GM12878 (cell line): ENCODE results near the gene FNDC3A. TPM values are rescaled to one million over a fixed set of nuclear protein-coding genes. Genes with fewer than 3 reads are reported as not detected.

Experiments used
- ATAC-seq: fragments of 200-7000 bp; cut with Tn5 transposase; 3 replicates; pipeline ENCODE4 v1.9.1; 2020; ENCODE audit warnings: mild to moderate bottlenecking, moderate library complexity
- BruUV-seq: library from RNA; stranded (reverse); fragments of 400-500 nt; replicated peaks from 2 replicates; lab custom pipeline; 2021; lab: Mats Ljungman, UMichigan
- CTCF ChIA-PET: fragments of 300-600 bp; sonication (Branson Sonifier 250); formaldehyde crosslinking; extraction: SDS; loops from one replicate; lab custom pipeline; 2021; ENCODE audit warnings: inconsistent platforms; lab: Yijun Ruan, JAX
- POLR2A ChIA-PET: fragments of 350-600 bp; formaldehyde crosslinking; extraction: SDS; loops from one replicate; lab custom pipeline; 2021; ENCODE audit warnings: inconsistent platforms; lab: Charles Lee
- RAD21 ChIA-PET: fragments of 300-600 bp; sonication (Branson Sonifier 250); formaldehyde crosslinking; loops from one replicate; lab custom pipeline; 2023; ENCODE audit warnings: antibody characterized with exemption; ENCODE audit not compliant: unreplicated experiment; lab: Charles Lee
- SMC1A ChIA-PET: fragments of 300-600 bp; sonication (Branson Sonifier 250); formaldehyde crosslinking; loops from one replicate; lab custom pipeline; 2023; ENCODE audit not compliant: unreplicated experiment, uncharacterized antibody; lab: Charles Lee
- DNase-seq: peaks from one replicate; pipeline ENCODE4 v3.0.0-alpha.2; 2011; ENCODE audit warnings: low read depth, low spot score
- FAIRE-seq: peaks from 3 replicates; lab custom pipeline; 2011; peaks lifted over from hg19 to GRCh38; lab: Jason Lieb, UNC
- H2AFZ ChIP-seq: 2 replicates; pipeline ENCODE4 v1.6.0; 2011; ENCODE audit warnings: low read depth, low read length, control low read depth; ENCODE audit not compliant: control insufficient read depth
- H3K27ac ChIP-seq: 2 replicates; pipeline ENCODE4 v1.5.1; 2011; ENCODE audit warnings: control low read depth; ENCODE audit not compliant: control insufficient read depth, insufficient read depth
- H3K27me3 ChIP-seq, 2 experiments: replicated peaks in 1 of 2; 2 replicates each; pipeline versions ENCODE4 v1.6.0 to v1.6.1; 2011; ENCODE audit warnings: low read length in 1 of 2; ENCODE audit not compliant: control insufficient read depth in 2 of 2, insufficient read depth in 2 of 2
- H3K36me3 ChIP-seq, 2 experiments: 2 replicates each; pipeline ENCODE4 v1.5.1; 2011; ENCODE audit warnings: low read length in 1 of 2; ENCODE audit not compliant: control insufficient read depth in 2 of 2, insufficient read depth in 2 of 2
- H3K4me1 ChIP-seq: 2 replicates; pipeline ENCODE4 v1.6.1; 2011; ENCODE audit warnings: mild to moderate bottlenecking, low read length, moderate library complexity, mixed read lengths; ENCODE audit not compliant: control insufficient read depth, insufficient read depth
- H3K4me2 ChIP-seq: 2 replicates; pipeline ENCODE4 v1.6.0; 2011; ENCODE audit warnings: control low read depth; ENCODE audit not compliant: control insufficient read depth, insufficient read depth
- H3K4me3 ChIP-seq: fragments of 200-600 bp; sonication (generic); 2 replicates; pipeline ENCODE4 v1.5.1; 2016
- H3K79me2 ChIP-seq: 2 replicates; pipeline ENCODE4 v1.6.0; 2011; ENCODE audit warnings: low read length; ENCODE audit not compliant: control insufficient read depth, insufficient read depth
- H3K9ac ChIP-seq: 2 replicates; pipeline ENCODE4 v1.8.0; 2011; ENCODE audit warnings: low read length, control low read depth, mixed read lengths; ENCODE audit not compliant: control insufficient read depth, insufficient read depth
- H3K9me3 ChIP-seq: replicated peaks from 3 replicates; pipeline ENCODE4 v1.5.1; 2011; ENCODE audit warnings: mild to moderate bottlenecking, low read length; ENCODE audit not compliant: control insufficient read depth, insufficient read depth
- H4K20me1 ChIP-seq: 2 replicates; pipeline ENCODE4 v1.6.0; 2011; ENCODE audit not compliant: control insufficient read depth, insufficient read depth
- BCL11A ChIP-seq: IDR thresholded peaks from 2 replicates; pipeline ENCODE4 v1.6.1; 2011; ENCODE audit warnings: low read depth, low read length
- BHLHE40 ChIP-seq, 2 experiments: fragments of 450-650 bp in 1 of 2; IDR thresholded peaks; 2 replicates each; pipeline ENCODE4 v1.6.1; 2011 to 2017; ENCODE audit warnings: low read depth in 2 of 2, borderline replicate concordance in 1 of 2, improper control_type of control experiment in 1 of 2, low read length in 1 of 2, mild to moderate bottlenecking in 1 of 2
- CHD1 ChIP-seq: IDR thresholded peaks from 2 replicates; pipeline ENCODE4 v1.6.1; 2012; ENCODE audit warnings: low read depth, low read length, improper control_type of control experiment
- FOXM1 ChIP-seq: IDR thresholded peaks from 2 replicates; pipeline ENCODE4 v1.6.1; 2012; ENCODE audit warnings: low read depth, mild to moderate bottlenecking, inconsistent platforms, low read length, moderate library complexity
- GABPA ChIP-seq: IDR thresholded peaks from 2 replicates; pipeline ENCODE4 v1.6.1; 2014; ENCODE audit warnings: antibody characterized with exemption, low read depth, mild to moderate bottlenecking, inconsistent platforms
- HCFC1 ChIP-seq: fragments of 150-350 bp; IDR thresholded peaks from 2 replicates; pipeline ENCODE4 v1.6.1; 2014; ENCODE audit warnings: low read length
- HDAC2 ChIP-seq: fragments of 200-600 bp; sonication (generic); IDR thresholded peaks from 2 replicates; pipeline ENCODE4 v1.6.1; 2017
- IRF5 ChIP-seq: fragments of 450-650 bp; IDR thresholded peaks from 2 replicates; pipeline ENCODE4 v1.6.1; 2017; ENCODE audit warnings: borderline replicate concordance
- MXI1 ChIP-seq: fragments of 150-350 bp; IDR thresholded peaks from 2 replicates; pipeline ENCODE4 v1.6.1; 2011; ENCODE audit warnings: low read depth, mild to moderate bottlenecking, inconsistent platforms, low read length, improper control_type of control experiment
- NFYA ChIP-seq: IDR thresholded peaks from 2 replicates; pipeline ENCODE4 v1.6.1; 2011; ENCODE audit warnings: low read depth, mild to moderate bottlenecking, low read length, improper control_type of control experiment, borderline replicate concordance
- POU2F2 ChIP-seq: IDR thresholded peaks from 3 replicates; pipeline ENCODE4 v1.6.1; 2011; ENCODE audit warnings: low read depth, mild to moderate bottlenecking, low read length, borderline replicate concordance
- RAD21 ChIP-seq: IDR thresholded peaks from 2 replicates; pipeline ENCODE4 v1.6.1; 2011; ENCODE audit warnings: mild to moderate bottlenecking, low read depth, low read length, moderate library complexity; ENCODE audit not compliant: insufficient read depth
- SREBF2 ChIP-seq: IDR thresholded peaks from 2 replicates; pipeline ENCODE4 v1.6.1; 2012; ENCODE audit warnings: mild to moderate bottlenecking, low read length
- TCF3 ChIP-seq: IDR thresholded peaks from 2 replicates; pipeline ENCODE4 v1.6.1; 2012; ENCODE audit warnings: low read depth, mild to moderate bottlenecking, low read length, borderline replicate concordance; ENCODE audit not compliant: insufficient read depth
- ZBTB11 ChIP-seq: fragments of 450-650 bp; formaldehyde crosslinking; IDR thresholded peaks from 2 replicates; pipeline ENCODE4 v1.5.0; 2022; ENCODE audit warnings: mild to moderate bottlenecking, missing genetic modification characterization
- WGBS: methylation state at CpG from one replicate; pipeline ENCODE4 v1.1.6; 2016; ENCODE audit warnings: low lambda C conversion rate; ENCODE audit not compliant: insufficient replicate concordance, insufficient coverage; ENCODE audit errors: missing lambda C conversion rate; 5-methylcytosine and 5-hydroxymethylcytosine counted together
- in situ Hi-C: fragments of 300-500 bp; cut with MboI; formaldehyde crosslinking; loops from 9 replicates; pipeline ENCODE4 v1.14.3; 2018; ENCODE audit warnings: mixed read lengths
- intact Hi-C: fragments of 100-400 bp; cut with micrococcal nuclease; formaldehyde crosslinking; loops from one replicate; pipeline ENCODE4 v1.14.2; 2022; ENCODE audit not compliant: unreplicated experiment
- polyA plus RNA-seq, 11 experiments: library from polyadenylated mRNA; depleted of rRNA in 4 of 11; unstranded in 6 of 11; stranded (reverse) in 5 of 11; fragments of >200 nt; fragmentation: Nextera tagmentation in 4 of 11; fragmentation: Illumina TruSeq in 1 of 11; extraction: Ambion mirVana in 4 of 11; extraction: Trizol in 1 of 11; gene quantifications; 1 replicate in 1 of 11; 2 replicates in 10 of 11; pipeline versions ENCODE4 v1.2.1 to v1.2.3, GENCODE V29; 2011 to 2016; ENCODE audit warnings: inconsistent platforms in 2 of 11, missing spikeins in 2 of 11, low read depth in 1 of 11
- total RNA-seq, 4 experiments: library from RNA; depleted of rRNA in 3 of 4; stranded (reverse); fragments of >200 nt in 3 of 4; fragmentation: Illumina TruSeq in 1 of 4; extraction: Trizol in 1 of 4; gene quantifications; 2 replicates each; pipeline versions ENCODE4 v1.2.1 to v1.2.3, GENCODE V29; 2013 to 2021

FNDC3A gene
- total and polyA plus RNA-seq, 10 of the 15 experiments (the other 5 are each of a cell fraction or from before 2014, with no cell fraction given) = 6.3 to 46.4 (median 22.8) TPM

GRCh38 chr13:49124693-49125304 is 149.1 kb downstream of the FNDC3A start (continued):
- TF ChIP-seq HCFC1 (no peak), BHLHE40 (IDR thresholded peaks at IDR 0.05; ENCODE audit: borderline replicate concordance in 1 of 2, low read depth in 2 of 2, low read length in 1 of 2) (no peak), TCF3 (no peak), GABPA (no peak), HDAC2 (no peak), ZBTB11 (no peak)
- TF ChIP-seq, all 136 proteins: peak for 0

GRCh38 chr13:49125964-49126524 is 150.3 kb downstream of the FNDC3A start:
- ATAC-seq (no peak), FAIRE-seq (no peak), DNase-seq (no peak)
- no peak overlapping the region for H3K4me2 ChIP-seq
- intact Hi-C loops (no loop called here), in situ Hi-C loops (no loop called here)
- H3K36me3 ChIP-seq = 0 out of 4 replicates have a peak, but pooled peaks cover 0 to 2% of the 10 kb centered on the region in 2 experiments
- ChIA-PET POLR2A (interaction anchor here (1.0 kb wide), 1 partner anchor 14 kb away, joined by 3 read pairs; no protein-coding TSS in a partner anchor), RAD21 (no interaction called here), CTCF (no interaction called here), SMC1A (interaction anchor here (0.7 to 2.0 kb wide), 3 partner anchors 13 to 147 kb away, joined by 3 to 11 read pairs (median 4); no protein-coding TSS in a partner anchor)
- H3K27ac ChIP-seq = no peak overlapping the region
- no peaks in the 10 kb centered on the region for H3K4me1 ChIP-seq
- H2AFZ ChIP-seq = no peak overlapping the region
- H3K9ac ChIP-seq = no peak overlapping the region
- no peaks in the 10 kb centered on the region for H3K79me2 ChIP-seq
- no peak overlapping the region for H3K4me3 ChIP-seq
- no peaks in the 10 kb centered on the region for H3K9me3 ChIP-seq
- H3K27me3 ChIP-seq = no peaks in the 10 kb centered on the region
- WGBS = 30% methylated on average over 2 of the region's 2 CpGs
- H4K20me1 ChIP-seq = no peaks in the 10 kb centered on the region
- BruUV-seq = no TSS peak
- TF ChIP-seq FOXM1 = no peak
- TF ChIP-seq NFYA = no peak
- no peak for TF ChIP-seq POU2F2
- TF ChIP-seq BCL11A = no peak
- TF ChIP-seq GABPA = no peak
- TF ChIP-seq IRF5 = no peak
- TF ChIP-seq SREBF2 = no peak
- no peak for TF ChIP-seq HDAC2
- TF ChIP-seq CHD1 = no peak
- TF ChIP-seq HCFC1 = no peak
- no peak for TF ChIP-seq MXI1
- TF ChIP-seq RAD21 = no peak
